Activated gamma-delta T cell (primary cell): ENCODE measurements around the gene IKBKE.

Experiments
- DNase-seq: peaks from one replicate; lab custom pipeline; 2025; lab: John Stamatoyannopoulos, UW
- total RNA-seq, 2 donors: gene quantifications; one replicate each; lab custom pipeline; 2026; lab: John Stamatoyannopoulos, UW

The IKBKE gene
- total RNA-seq = 68.7 to 102 reads per million in 2 donors

GRCh38 chr1:206469933-206470691, at the start of gene IKBKE:
IKBKE (plus strand) TSS chr1:206470476; CDS start chr1:206473228, 2,752 bp downstream.
- DNase-seq = no peak

GRCh38 chr1:206421616-206422340, 48.5 kb upstream of the IKBKE start:
- DNase-seq = no peak

GRCh38 chr1:206422525-206422924, 47.8 kb upstream of the IKBKE start:
- no peak for DNase-seq

GRCh38 chr1:206427291-206427690, 43.0 kb upstream of the IKBKE start:
- DNase-seq = no peak

- no peak for DNase-seq
Measured at GRCh38 chr1:206429421-206429820, 40.9 kb upstream of the IKBKE start.

- DNase-seq = no peak
Measured at GRCh38 chr1:206430031-206430983, 40.0 kb upstream of the IKBKE start.

- no peak for DNase-seq
Measured at GRCh38 chr1:206435445-206435844, 34.8 kb upstream of the IKBKE start.

- DNase-seq = no peak
Measured at GRCh38 chr1:206438554-206438953, 31.7 kb upstream of the IKBKE start.

- DNase-seq = no peak
Measured at GRCh38 chr1:206439205-206439604, 31.1 kb upstream of the IKBKE start.

- no peak for DNase-seq
Measured at GRCh38 chr1:206441336-206441967, 28.8 kb upstream of the IKBKE start.

- no peak for DNase-seq
Measured at GRCh38 chr1:206442101-206442500, 28.2 kb upstream of the IKBKE start.

- DNase-seq = no peak
Measured at GRCh38 chr1:206445116-206445515, 25.2 kb upstream of the IKBKE start.

GRCh38 chr1:206445911-206446356, 24.3 kb upstream of the IKBKE start:
- no peak for DNase-seq

- DNase-seq = no peak
Measured at GRCh38 chr1:206446688-206447421, 23.4 kb upstream of the IKBKE start.

- DNase-seq = no peak
Measured at GRCh38 chr1:206447422-206447765, 22.9 kb upstream of the IKBKE start.

- DNase-seq = no peak
Measured at GRCh38 chr1:206447792-206448191, 22.5 kb upstream of the IKBKE start.

- DNase-seq = no peak
Measured at GRCh38 chr1:206448471-206448870, 21.8 kb upstream of the IKBKE start.

GRCh38 chr1:206449565-206449964, 20.7 kb upstream of the IKBKE start:
- DNase-seq = no peak

GRCh38 chr1:206450281-206450680, 20.0 kb upstream of the IKBKE start:
- DNase-seq = no peak

- DNase-seq = no peak
Measured at GRCh38 chr1:206451134-206451686, 19.1 kb upstream of the IKBKE start.

GRCh38 chr1:206453111-206453510, 17.2 kb upstream of the IKBKE start:
- DNase-seq = no peak
